NCI-H1930 (cell line): ENCODE measurements around the gene ANKRD61.
"Not testable (repeated sequence)": the region's sequence is repeated elsewhere in the genome, so short reads cannot be mapped to it uniquely, and the experiment has no call there.

Experiments used
- DNase-seq, 2 experiments: peaks; one replicate each; lab custom pipeline; 2025; lab: John Stamatoyannopoulos, UW

ANKRD61 gene

DNA sequence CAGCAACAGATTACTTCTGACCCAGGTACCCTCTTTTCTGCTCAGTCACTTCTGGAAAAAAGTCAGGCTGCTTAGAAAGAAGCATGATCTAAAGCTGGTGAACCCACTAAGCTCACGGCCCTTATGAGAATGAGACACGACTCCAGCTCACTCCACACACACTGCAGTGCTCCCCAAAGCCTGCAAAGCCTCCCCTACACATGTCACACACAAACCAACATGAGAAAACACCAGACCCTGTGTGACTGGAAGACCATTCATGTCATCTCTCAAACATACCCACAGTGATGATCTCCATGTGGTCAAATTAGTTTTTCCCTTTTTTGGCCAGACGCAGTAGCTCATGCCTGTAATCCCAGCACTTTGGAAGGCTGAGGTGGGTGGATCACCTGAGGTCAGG lies 391 bp downstream of the ANKRD61 start:
- no peak for DNase-seq

- no peak for DNase-seq
Observed at GRCh38 chr7:6032167-6032566, 991 bp downstream of the ANKRD61 start.

DNA sequence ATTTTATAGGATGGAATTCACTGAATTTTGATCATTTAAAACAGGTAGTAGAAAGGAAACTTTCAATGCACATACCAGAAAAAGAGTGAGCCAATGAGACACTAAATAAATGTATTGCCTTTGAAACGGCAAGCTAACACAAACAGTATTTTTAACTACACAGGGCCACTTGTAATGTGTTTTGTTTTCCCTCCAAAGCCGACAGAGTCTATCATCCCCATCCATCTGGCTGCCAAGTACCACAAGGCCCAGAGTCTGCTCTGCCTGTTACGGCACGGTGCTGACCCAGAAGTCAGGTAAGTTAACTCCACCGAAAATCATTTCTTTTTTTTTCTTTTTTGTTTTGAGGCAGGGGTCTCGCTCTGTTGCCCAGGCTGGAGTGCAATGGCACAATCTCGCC lies 1.5 kb downstream of the ANKRD61 start:
- no peak for DNase-seq

- DNase-seq: no peak
Observed at GRCh38 chr7:6035165-6035564, 4.0 kb downstream of the ANKRD61 start.

DNA sequence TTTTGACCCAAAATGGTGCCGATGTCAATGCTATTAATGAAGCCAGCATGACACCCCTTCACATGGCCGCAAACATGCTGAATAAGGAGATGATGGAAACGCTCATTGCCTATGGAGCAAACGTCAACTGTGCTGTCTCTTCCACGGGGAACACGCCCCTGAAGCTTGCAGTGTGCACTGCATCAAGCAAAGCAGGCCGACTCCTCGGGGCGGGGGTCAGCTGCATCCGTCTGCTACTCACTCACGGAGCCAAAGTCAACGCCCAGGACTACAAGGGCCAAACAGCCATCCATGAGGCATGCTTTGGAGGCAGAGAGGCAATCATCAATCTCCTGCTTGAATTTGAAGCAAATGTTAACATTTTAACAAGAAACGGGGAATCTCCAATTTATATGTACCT lies 4.5 kb downstream of the ANKRD61 start:
- DNase-seq: no peak

DNA sequence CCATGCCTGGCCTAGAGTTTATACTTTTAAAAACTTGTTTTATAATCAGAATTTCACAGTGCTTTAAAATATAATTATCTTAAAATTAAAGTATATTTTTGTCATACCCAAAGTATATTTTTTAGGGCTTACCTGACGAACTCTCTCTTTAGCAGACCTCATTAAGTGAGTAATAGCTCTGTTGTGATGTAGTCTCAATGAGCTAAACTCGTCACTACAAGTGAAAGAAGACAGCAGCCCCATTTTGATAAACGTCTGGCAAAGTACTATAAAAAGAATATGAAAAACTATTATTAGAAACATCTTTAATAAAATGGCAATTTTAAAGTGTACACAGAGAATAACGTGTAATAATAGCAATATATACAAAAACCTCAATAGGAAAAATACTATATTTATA lies 18.6 kb downstream of the ANKRD61 start:
- DNase-seq: no peak

- DNase-seq: not testable (repeated sequence)
Observed at GRCh38 chr7:6051185-6051584, 20.0 kb downstream of the ANKRD61 start.

DNA sequence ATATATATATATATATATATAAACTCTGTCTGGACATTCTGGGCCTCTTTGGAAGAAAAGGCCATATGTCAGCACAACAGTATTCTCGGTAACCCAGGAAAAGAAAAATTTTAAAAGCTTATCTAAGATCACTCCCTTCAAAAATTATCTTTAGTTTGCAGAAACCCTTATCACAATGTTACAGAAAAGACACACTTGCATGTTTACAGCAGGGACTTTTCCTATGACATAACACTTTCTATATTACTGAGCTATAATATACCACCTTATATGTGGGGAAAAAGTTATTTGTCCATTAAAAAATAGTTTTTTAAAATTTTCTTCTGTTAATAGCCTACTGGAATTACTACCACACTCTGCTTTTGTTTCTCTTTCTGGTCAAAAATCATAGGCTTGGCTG lies 25.4 kb downstream of the ANKRD61 start:
- no peak for DNase-seq

DNA sequence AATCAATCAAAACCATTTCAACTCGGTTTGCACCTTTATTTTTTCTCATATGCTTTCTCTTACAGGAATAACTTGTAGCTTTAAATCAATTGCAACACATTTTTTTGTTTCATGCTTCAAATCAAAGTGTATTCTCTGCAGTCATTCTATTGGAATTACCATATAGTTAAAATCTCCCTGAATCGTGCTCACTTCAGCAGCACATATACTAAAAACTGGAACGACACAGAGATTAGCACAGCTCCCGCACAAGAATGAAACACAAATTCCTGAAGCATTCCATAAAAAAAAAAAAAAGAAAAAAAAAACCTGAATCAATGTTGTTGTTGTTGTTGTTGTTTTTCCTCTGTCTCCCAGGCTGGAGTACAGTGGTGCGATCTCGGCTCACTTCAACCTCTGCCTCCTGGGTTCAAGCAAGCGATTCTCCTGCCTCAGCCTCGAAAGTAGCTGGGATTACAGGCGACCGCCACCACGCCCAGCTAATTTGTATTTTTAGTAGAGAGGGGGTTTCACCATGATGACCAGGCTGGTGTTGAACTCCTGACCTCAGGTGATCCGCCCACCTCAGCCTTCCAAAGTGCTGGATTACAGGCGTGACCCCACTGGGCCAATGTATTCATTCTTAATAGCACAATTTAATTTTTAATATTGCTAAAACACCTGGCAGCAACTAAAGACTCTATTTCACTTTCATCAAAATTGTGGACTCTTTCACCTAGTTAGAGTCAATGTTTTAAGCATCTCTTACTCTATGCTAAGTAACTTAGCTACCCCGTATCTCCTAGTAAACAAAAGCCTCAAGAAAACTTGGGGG lies 26.3 kb downstream of the ANKRD61 start:
- no peak for DNase-seq

DNA sequence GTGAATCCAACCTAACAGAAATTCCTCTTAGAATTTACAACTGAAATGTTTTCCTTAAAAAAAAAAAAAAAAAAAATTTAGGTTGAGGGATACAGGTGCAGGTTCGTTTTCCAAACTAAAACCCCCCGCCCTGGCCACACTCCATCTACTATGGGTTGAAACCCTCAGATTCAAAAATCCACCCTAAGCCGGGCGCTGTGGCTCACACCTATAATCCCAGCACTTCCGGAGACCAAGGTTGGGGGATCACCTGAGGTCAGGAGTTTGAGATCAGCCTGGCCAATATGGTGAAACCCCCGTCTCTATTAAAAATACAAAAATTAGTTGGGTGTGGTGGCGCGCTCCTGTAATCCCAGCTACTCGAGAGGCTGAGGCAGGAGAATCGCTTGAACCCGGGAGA lies 28.8 kb downstream of the ANKRD61 start:
- not testable (repeated sequence) for DNase-seq

- DNase-seq: no peak
Observed at GRCh38 chr7:6071406-6071805, 40.2 kb downstream of the ANKRD61 start.

GRCh38 chr7:6074612-6075380 lies 43.6 kb downstream of the ANKRD61 start:
- DNase-seq: no peak

DNA sequence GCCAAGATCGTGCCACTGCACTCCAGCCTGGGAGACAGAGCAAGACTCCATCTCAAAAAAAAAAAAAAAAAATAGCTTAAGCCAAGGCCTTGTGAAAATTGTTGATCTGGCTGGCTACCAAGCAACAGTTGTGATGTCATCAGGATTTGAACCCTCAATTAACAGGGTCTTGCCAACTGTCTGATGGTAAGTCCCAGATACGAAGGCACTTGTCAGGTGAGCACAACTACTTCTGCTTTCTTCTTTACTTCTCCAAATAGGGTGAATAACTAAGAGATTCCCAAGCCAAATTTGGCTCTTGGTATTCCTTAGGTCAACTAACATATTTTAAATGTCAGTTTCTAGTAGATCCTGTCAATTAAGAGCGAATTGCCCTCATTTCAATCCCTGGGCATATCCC lies 47.4 kb downstream of the ANKRD61 start:
- DNase-seq: no peak

DNA sequence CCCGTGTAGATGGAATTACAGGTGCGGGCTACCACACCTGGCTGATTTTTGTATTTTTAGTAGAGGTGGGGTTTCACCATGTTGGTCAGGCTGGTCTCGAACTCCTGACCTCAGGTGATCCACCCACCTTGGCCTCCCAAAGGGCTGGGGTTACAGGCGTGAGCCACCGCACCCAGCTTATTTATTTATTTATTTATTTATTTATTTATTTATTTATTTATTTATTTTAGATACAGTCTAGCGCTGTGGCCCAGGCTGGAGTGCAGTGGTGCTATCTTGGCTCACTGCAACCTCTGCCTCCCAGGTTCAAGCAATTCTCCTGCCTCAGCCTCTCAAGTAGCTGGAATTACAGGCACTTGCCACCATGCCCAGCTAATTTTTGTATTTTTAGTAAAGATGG lies 51.9 kb downstream of the ANKRD61 start:
- DNase-seq: not testable (repeated sequence)
